GM21367 (cell line): ENCODE results near the gene NR3C2.

ENCODE experiments used
- ATAC-seq: cut with Tn5 transposase; IDR thresholded peaks from one replicate; pipeline ENCODE4 v1.9.1; 2021; ENCODE audit not compliant: unreplicated experiment

The NR3C2 gene

GRCh38 chr4:148435654-148436406 lies 6.4 kb downstream of the NR3C2 start:
- no peak for ATAC-seq

GRCh38 chr4:148434075-148434773 lies 8.0 kb downstream of the NR3C2 start:
- no peak for ATAC-seq

- ATAC-seq, result no peak
Observed at GRCh38 chr4:148431401-148431800, 10.8 kb downstream of the NR3C2 start.

GRCh38 chr4:148430854-148431253 lies 11.4 kb downstream of the NR3C2 start:
- no peak for ATAC-seq

- ATAC-seq, result no peak
Observed at GRCh38 chr4:148429206-148429605, 13.0 kb downstream of the NR3C2 start.

GRCh38 chr4:148426643-148427042 lies 15.6 kb downstream of the NR3C2 start:
- ATAC-seq, result no peak

- no peak for ATAC-seq
Observed at GRCh38 chr4:148425327-148426110, 16.7 kb downstream of the NR3C2 start.

GRCh38 chr4:148420397-148420796 lies 21.8 kb downstream of the NR3C2 start:
- no peak for ATAC-seq

GRCh38 chr4:148415500-148415899 lies 26.7 kb downstream of the NR3C2 start:
- ATAC-seq, result no peak

- ATAC-seq, result no peak
Observed at GRCh38 chr4:148412460-148412994, 29.7 kb downstream of the NR3C2 start.

GRCh38 chr4:148405161-148405893 lies 36.9 kb downstream of the NR3C2 start:
- ATAC-seq, result no peak

GRCh38 chr4:148398988-148399387 lies 43.2 kb downstream of the NR3C2 start:
- ATAC-seq, result no peak

- ATAC-seq, result no peak
Observed at GRCh38 chr4:148397771-148398170, 44.4 kb downstream of the NR3C2 start.

- ATAC-seq, result no peak
Observed at GRCh38 chr4:148396986-148397673, 45.1 kb downstream of the NR3C2 start.

GRCh38 chr4:148395771-148396170 lies 46.4 kb downstream of the NR3C2 start:
- no peak for ATAC-seq

GRCh38 chr4:148391056-148391455 lies 51.2 kb downstream of the NR3C2 start:
- no peak for ATAC-seq

- no peak for ATAC-seq
Observed at GRCh38 chr4:148390311-148390710, 51.9 kb downstream of the NR3C2 start.

GRCh38 chr4:148380291-148380690 lies 61.9 kb downstream of the NR3C2 start:
- no peak for ATAC-seq

GRCh38 chr4:148376151-148376550 lies 66.1 kb downstream of the NR3C2 start:
- no peak for ATAC-seq

- ATAC-seq, result no peak
Observed at GRCh38 chr4:148375584-148375983, 66.6 kb downstream of the NR3C2 start.
